ENCODE measurements around the gene BCAM.
"Not testable (repeated sequence)": the region's sequence is repeated elsewhere in the genome, so short reads cannot be mapped to it uniquely, and the experiment has no call there.

Gene BCAM

GRCh38 chr19:44776402-44777096 lies 32.4 kb upstream of the BCAM start:
- Histone ChIP-seq H3K36me3 (ENCODE audit: insufficient read depth, low read length) (no peaks in the 10 kb centered on the region), H3K9me3 (replicated peaks; ENCODE audit: low read length) (no peaks in the 10 kb centered on the region), H3K4me3 (ENCODE audit: low read length) (no peak overlapping the region), H3K27me3 (ENCODE audit: control insufficient read depth, insufficient read depth, low read length) (no peaks in the 10 kb centered on the region), H3K9ac (ENCODE audit: low read depth, low read length) (no peak overlapping the region), H3K4me1 (ENCODE audit: control insufficient read depth, insufficient read depth, low read length) (peaks cover 26% of the 10 kb centered on the region), H3K4me2 (ENCODE audit: low read length) (no peak overlapping the region)

DNA sequence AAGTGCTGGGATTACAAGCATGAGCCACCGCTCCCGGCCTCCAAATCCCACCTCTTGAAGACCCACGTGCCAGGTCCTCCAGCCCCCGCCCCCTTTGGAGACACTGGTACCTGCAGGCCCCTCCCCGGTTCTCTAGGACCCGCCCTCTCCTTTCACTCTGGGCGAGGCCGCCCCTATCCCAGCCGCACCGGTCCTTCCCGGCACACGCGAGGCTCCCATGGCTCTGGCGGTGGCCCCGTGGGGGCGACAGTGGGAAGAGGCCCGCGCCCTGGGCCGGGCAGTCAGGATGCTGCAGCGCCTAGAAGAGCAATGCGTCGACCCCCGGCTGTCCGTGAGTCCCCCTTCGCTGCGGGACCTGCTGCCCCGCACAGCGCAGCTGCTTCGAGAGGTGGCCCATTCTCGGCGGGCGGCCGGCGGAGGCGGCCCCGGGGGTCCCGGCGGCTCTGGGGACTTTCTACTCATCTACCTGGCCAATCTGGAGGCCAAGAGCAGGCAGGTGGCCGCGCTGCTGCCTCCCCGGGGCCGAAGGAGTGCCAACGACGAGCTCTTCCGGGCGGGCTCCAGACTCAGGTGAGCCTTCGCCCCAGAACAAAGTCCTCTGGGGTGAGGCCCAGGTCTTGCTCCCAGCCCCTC lies 31.1 kb upstream of the BCAM start, which contains the start of gene CBLC:
Gene CBLC, plus strand, starts transcription at position 176 of the 633 bp plus-strand sequence. Its CDS starts 42 bp downstream, at position 218.
- Histone ChIP-seq H3K4me1 (ENCODE audit: control insufficient read depth, insufficient read depth, low read length) (peaks cover 25% of the 10 kb centered on the region), H3K4me3 (ENCODE audit: low read length) (no peak within 1 kb of the TSS)

GRCh38 chr19:44779150-44779549 lies 29.8 kb upstream of the BCAM start:
- Histone ChIP-seq H3K27me3 (ENCODE audit: control insufficient read depth, insufficient read depth, low read length) (no peaks in the 10 kb centered on the region), H3K4me3 (ENCODE audit: low read length) (no peak overlapping the region), H3K9ac (ENCODE audit: low read depth, low read length) (no peak overlapping the region), H3K4me1 (ENCODE audit: control insufficient read depth, insufficient read depth, low read length) (peaks cover 11% of the 10 kb centered on the region), H3K36me3 (ENCODE audit: insufficient read depth, low read length) (no peaks in the 10 kb centered on the region), H3K4me2 (ENCODE audit: low read length) (no peak overlapping the region), H3K9me3 (replicated peaks; ENCODE audit: low read length) (no peaks in the 10 kb centered on the region)

More for the DNA sequence above, 31.1 kb upstream of the BCAM start, which contains the start of gene CBLC:
- H3K36me3 ChIP-seq (ENCODE audit: insufficient read depth, low read length): no peaks in the 10 kb centered on the region
- no peaks in the 10 kb centered on the region for H3K9me3 ChIP-seq (replicated peaks; ENCODE audit: low read length)
- no peak within 1 kb of the TSS for H3K4me2 ChIP-seq (ENCODE audit: low read length)
- no peaks in the 10 kb centered on the region for H3K27me3 ChIP-seq (ENCODE audit: control insufficient read depth, insufficient read depth, low read length)
- no peak within 1 kb of the TSS for H3K9ac ChIP-seq (ENCODE audit: low read depth, low read length)

GRCh38 chr19:44781694-44782093 lies 27.2 kb upstream of the BCAM start:
- not testable (repeated sequence) for H3K9ac ChIP-seq (ENCODE audit: low read depth, low read length); H3K36me3 ChIP-seq (ENCODE audit: insufficient read depth, low read length); H3K27me3 ChIP-seq (ENCODE audit: control insufficient read depth, insufficient read depth, low read length); H3K4me3 ChIP-seq (ENCODE audit: low read length); H3K4me2 ChIP-seq (ENCODE audit: low read length); H3K4me1 ChIP-seq (ENCODE audit: control insufficient read depth, insufficient read depth, low read length); H3K9me3 ChIP-seq (replicated peaks; ENCODE audit: low read length)

- Histone ChIP-seq H3K4me2 (ENCODE audit: low read length) (no peak overlapping the region), H3K36me3 (ENCODE audit: insufficient read depth, low read length) (no peaks in the 10 kb centered on the region), H3K9ac (ENCODE audit: low read depth, low read length) (no peak overlapping the region), H3K9me3 (replicated peaks; ENCODE audit: low read length) (no peaks in the 10 kb centered on the region), H3K4me1 (ENCODE audit: control insufficient read depth, insufficient read depth, low read length) (no peaks in the 10 kb centered on the region), H3K4me3 (ENCODE audit: low read length) (no peak overlapping the region), H3K27me3 (ENCODE audit: control insufficient read depth, insufficient read depth, low read length) (no peaks in the 10 kb centered on the region)
Observed at GRCh38 chr19:44782729-44783128, 26.2 kb upstream of the BCAM start.

DNA sequence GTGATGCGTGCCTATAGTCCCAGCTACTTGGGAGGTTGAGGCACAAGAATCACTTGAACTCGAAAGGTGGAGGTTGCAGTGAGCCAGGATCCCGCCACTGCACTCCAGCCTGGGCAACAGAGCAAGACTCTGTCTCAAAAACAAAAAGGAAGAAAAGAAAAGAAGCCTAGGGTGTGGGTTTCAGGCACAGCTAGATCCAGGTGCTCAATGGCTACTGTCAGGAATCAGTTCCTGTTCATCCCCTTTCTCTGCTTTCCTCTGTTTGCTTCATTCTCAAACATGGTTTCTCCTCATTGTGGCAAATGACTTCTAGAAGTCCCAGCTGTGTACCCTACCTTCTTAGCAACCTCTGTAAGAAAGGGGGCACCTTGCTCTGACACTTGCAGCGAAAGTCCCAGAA lies 25.4 kb upstream of the BCAM start:
- Histone ChIP-seq H3K27me3 (ENCODE audit: control insufficient read depth, insufficient read depth, low read length) (no peaks in the 10 kb centered on the region), H3K4me3 (ENCODE audit: low read length) (no peak overlapping the region), H3K9me3 (replicated peaks; ENCODE audit: low read length) (no peaks in the 10 kb centered on the region), H3K4me1 (ENCODE audit: control insufficient read depth, insufficient read depth, low read length) (no peaks in the 10 kb centered on the region), H3K9ac (ENCODE audit: low read depth, low read length) (no peak overlapping the region), H3K4me2 (ENCODE audit: low read length) (no peak overlapping the region), H3K36me3 (ENCODE audit: insufficient read depth, low read length) (no peaks in the 10 kb centered on the region)

GRCh38 chr19:44785271-44785670 lies 23.6 kb upstream of the BCAM start:
- H3K36me3 ChIP-seq (ENCODE audit: insufficient read depth, low read length): no peaks in the 10 kb centered on the region

DNA sequence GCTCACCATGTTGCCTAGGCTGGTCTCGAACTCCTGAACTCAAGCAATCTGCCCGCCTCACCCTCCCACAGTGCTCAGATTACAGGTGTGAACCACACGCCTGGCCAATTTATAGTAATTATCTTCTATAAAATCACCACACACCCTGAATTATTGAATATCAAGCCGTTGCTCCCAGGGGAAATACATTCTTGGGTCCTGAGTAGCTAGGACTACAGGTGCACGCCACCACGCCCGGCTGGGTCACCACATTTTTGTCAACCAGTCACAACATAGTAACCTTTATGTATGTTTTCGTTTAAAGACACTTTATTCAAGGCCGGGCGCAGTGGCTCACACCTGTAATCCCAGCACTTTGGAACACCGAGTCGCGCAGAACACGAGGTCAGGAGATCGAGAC lies 22.9 kb upstream of the BCAM start:
- Histone ChIP-seq H3K4me3 (ENCODE audit: low read length) (no peak overlapping the region), H3K9me3 (replicated peaks; ENCODE audit: low read length) (no peaks in the 10 kb centered on the region), H3K9ac (ENCODE audit: low read depth, low read length) (no peak overlapping the region), H3K4me1 (ENCODE audit: control insufficient read depth, insufficient read depth, low read length) (no peaks in the 10 kb centered on the region), H3K27me3 (ENCODE audit: control insufficient read depth, insufficient read depth, low read length) (no peaks in the 10 kb centered on the region), H3K36me3 (ENCODE audit: insufficient read depth, low read length) (no peaks in the 10 kb centered on the region), H3K4me2 (ENCODE audit: low read length) (no peak overlapping the region)

More at GRCh38 chr19:44785271-44785670, 23.6 kb upstream of the BCAM start:
- Histone ChIP-seq H3K9me3 (replicated peaks; ENCODE audit: low read length) (no peaks in the 10 kb centered on the region), H3K4me2 (ENCODE audit: low read length) (no peak overlapping the region), H3K9ac (ENCODE audit: low read depth, low read length) (no peak overlapping the region), H3K27me3 (ENCODE audit: control insufficient read depth, insufficient read depth, low read length) (no peaks in the 10 kb centered on the region), H3K4me3 (ENCODE audit: low read length) (no peak overlapping the region), H3K4me1 (ENCODE audit: control insufficient read depth, insufficient read depth, low read length) (no peaks in the 10 kb centered on the region)

DNA sequence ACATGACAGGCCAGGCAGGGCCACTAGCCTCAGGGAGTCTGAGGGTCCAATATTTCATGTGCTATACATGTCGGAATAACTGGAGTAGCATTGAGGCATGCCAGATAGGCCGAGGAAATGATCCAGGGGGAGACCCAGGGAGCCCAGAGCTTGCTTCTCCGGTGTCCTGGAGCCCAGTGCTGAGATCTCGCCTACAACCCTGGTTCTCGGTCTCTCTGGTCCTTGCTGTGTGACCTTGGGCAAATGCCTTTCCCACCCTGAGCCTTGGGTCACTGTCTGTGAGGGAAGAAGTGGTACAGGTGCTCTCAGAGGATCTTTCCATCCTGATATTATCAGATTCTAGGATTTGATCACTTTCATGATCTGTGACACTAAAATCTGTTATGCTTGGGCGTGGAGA lies 19.9 kb upstream of the BCAM start:
- no peak overlapping the region for H3K9ac ChIP-seq (ENCODE audit: low read depth, low read length)
- H3K4me2 ChIP-seq (ENCODE audit: low read length): no peak overlapping the region
- H3K27me3 ChIP-seq (ENCODE audit: control insufficient read depth, insufficient read depth, low read length): no peaks in the 10 kb centered on the region
- H3K4me1 ChIP-seq (ENCODE audit: control insufficient read depth, insufficient read depth, low read length): no peaks in the 10 kb centered on the region
- H3K4me3 ChIP-seq (ENCODE audit: low read length): no peak overlapping the region
- no peaks in the 10 kb centered on the region for H3K9me3 ChIP-seq (replicated peaks; ENCODE audit: low read length)
- H3K36me3 ChIP-seq (ENCODE audit: insufficient read depth, low read length): no peaks in the 10 kb centered on the region

DNA sequence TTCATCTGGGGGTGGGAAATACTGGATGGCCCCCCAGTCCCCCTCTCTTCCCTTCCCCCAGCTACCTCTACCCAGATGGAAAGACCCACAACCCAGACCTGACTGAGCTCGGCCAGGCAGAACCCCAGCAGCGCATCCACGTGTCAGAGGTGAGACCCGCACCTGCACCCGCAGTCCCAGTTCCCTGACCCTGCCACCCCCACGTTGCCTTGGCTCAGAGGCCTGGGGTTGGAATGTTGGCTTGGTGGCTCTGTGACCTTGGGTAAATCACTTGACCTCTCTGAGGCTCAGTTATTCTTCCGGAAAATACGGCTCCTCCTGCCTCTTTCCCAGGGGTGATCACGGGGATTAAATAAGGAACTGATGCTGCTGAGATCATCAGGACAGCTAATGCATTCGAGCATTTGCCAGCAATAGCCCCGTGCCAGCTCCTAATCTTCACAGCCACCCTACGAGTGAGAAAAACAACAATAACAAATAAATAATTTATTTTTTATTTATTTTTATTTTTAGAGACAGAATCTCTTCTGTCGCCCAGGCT lies 18.9 kb upstream of the BCAM start:
- H3K9me3 ChIP-seq (replicated peaks; ENCODE audit: low read length): no peaks in the 10 kb centered on the region
- H3K27me3 ChIP-seq (ENCODE audit: control insufficient read depth, insufficient read depth, low read length): no peaks in the 10 kb centered on the region
- no peak overlapping the region for H3K4me3 ChIP-seq (ENCODE audit: low read length)
- no peak overlapping the region for H3K9ac ChIP-seq (ENCODE audit: low read depth, low read length)
- no peak overlapping the region for H3K4me2 ChIP-seq (ENCODE audit: low read length)
- no peaks in the 10 kb centered on the region for H3K4me1 ChIP-seq (ENCODE audit: control insufficient read depth, insufficient read depth, low read length)
- H3K36me3 ChIP-seq (ENCODE audit: insufficient read depth, low read length): no peaks in the 10 kb centered on the region

DNA sequence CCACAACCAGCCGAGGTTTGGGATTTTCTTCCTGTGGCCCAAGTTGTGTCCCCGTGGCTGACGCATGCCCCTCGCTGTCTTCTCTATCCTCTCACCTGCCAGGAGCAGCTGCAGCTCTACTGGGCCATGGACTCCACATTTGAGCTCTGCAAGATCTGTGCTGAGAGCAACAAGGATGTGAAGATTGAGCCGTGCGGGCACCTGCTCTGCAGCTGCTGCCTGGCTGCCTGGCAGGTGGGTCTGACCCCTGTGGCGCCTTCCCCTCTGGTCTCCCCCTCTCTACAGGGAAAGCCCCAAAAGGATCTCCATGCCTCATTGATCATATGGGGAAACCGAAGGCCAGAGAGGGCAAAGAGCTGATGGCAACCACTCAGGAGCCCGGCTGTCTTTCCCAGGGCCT lies 16.6 kb upstream of the BCAM start:
- Histone ChIP-seq H3K9me3 (replicated peaks; ENCODE audit: low read length) (no peaks in the 10 kb centered on the region), H3K4me3 (ENCODE audit: low read length) (no peak overlapping the region), H3K9ac (ENCODE audit: low read depth, low read length) (no peak overlapping the region), H3K4me2 (ENCODE audit: low read length) (no peak overlapping the region), H3K36me3 (ENCODE audit: insufficient read depth, low read length) (no peaks in the 10 kb centered on the region), H3K4me1 (ENCODE audit: control insufficient read depth, insufficient read depth, low read length) (no peaks in the 10 kb centered on the region), H3K27me3 (ENCODE audit: control insufficient read depth, insufficient read depth, low read length) (no peaks in the 10 kb centered on the region)

- Histone ChIP-seq H3K27me3 (ENCODE audit: control insufficient read depth, insufficient read depth, low read length) (no peaks in the 10 kb centered on the region), H3K4me3 (ENCODE audit: low read length) (no peak overlapping the region), H3K4me1 (ENCODE audit: control insufficient read depth, insufficient read depth, low read length) (no peaks in the 10 kb centered on the region), H3K36me3 (ENCODE audit: insufficient read depth, low read length) (no peaks in the 10 kb centered on the region), H3K9ac (ENCODE audit: low read depth, low read length) (no peak overlapping the region), H3K4me2 (ENCODE audit: low read length) (no peak overlapping the region), H3K9me3 (replicated peaks; ENCODE audit: low read length) (no peaks in the 10 kb centered on the region)
Observed at GRCh38 chr19:44794610-44795009, 14.3 kb upstream of the BCAM start.

All from skeletal muscle satellite cell (primary cell).